Hepatocyte (in vitro differentiated cells): ENCODE results near the gene DDX5. TPM values are rescaled to one million over a fixed set of nuclear protein-coding genes. Genes with fewer than 3 reads are reported as not detected.

Source experiments
- DNase-seq: peaks from one replicate; pipeline ENCODE4 v3.0.0-alpha.2; 2016; ENCODE audit warnings: low spot score
- H2AFZ ChIP-seq: fragments of 200-600 bp; sonication (generic); 2 replicates; pipeline ENCODE4 v1.6.0; 2016; ENCODE audit warnings: antibody characterized with exemption, mild to moderate bottlenecking
- H3K27ac ChIP-seq: fragments of 200-600 bp; sonication (generic); 2 replicates; pipeline ENCODE4 v1.5.1; 2016; ENCODE audit warnings: mild to moderate bottlenecking
- H3K27me3 ChIP-seq: fragments of 200-600 bp; sonication (generic); 2 replicates; pipeline ENCODE4 v1.6.1; 2016
- H3K36me3 ChIP-seq: fragments of 200-600 bp; sonication (generic); replicated peaks from 2 replicates; pipeline ENCODE4 v1.5.1; 2016; ENCODE audit warnings: low read depth; ENCODE audit not compliant: insufficient read depth
- H3K4me1 ChIP-seq: fragments of 200-600 bp; sonication (generic); 2 replicates; pipeline ENCODE4 v1.5.1; 2016; ENCODE audit warnings: mild to moderate bottlenecking, moderate library complexity; ENCODE audit not compliant: insufficient read depth
- H3K4me2 ChIP-seq: fragments of 200-600 bp; sonication (generic); 2 replicates; pipeline ENCODE4 v1.6.0; 2016
- H3K4me3 ChIP-seq: fragments of 200-600 bp; sonication (generic); 2 replicates; pipeline ENCODE4 v1.5.1; 2016; ENCODE audit warnings: mild to moderate bottlenecking
- H3K79me2 ChIP-seq: fragments of 200-600 bp; sonication (generic); 2 replicates; pipeline ENCODE4 v1.6.0; 2017; ENCODE audit warnings: mild to moderate bottlenecking
- H3K9me2 ChIP-seq: fragments of 200-600 bp; sonication (generic); replicated peaks from 2 replicates; pipeline ENCODE4 v1.6.0; 2017; ENCODE audit warnings: mild to moderate bottlenecking; ENCODE audit not compliant: insufficient read depth
- H3K9me3 ChIP-seq: fragments of 200-600 bp; sonication (generic); 2 replicates; pipeline ENCODE4 v1.5.1; 2016; ENCODE audit warnings: low read depth, mild to moderate bottlenecking
- H4K20me1 ChIP-seq: fragments of 200-600 bp; sonication (generic); 2 replicates; pipeline ENCODE4 v1.6.0; 2016; ENCODE audit warnings: mild to moderate bottlenecking; ENCODE audit not compliant: insufficient read depth, poor library complexity, severe bottlenecking
- EZH2 ChIP-seq: fragments of 200-600 bp; sonication (generic); IDR thresholded peaks from 2 replicates; pipeline ENCODE4 v1.6.1; 2016; ENCODE audit warnings: antibody characterized with exemption, mild to moderate bottlenecking, borderline replicate concordance
- EZH2phosphoT487 ChIP-seq: fragments of 200-600 bp; sonication (generic); IDR thresholded peaks from one replicate; pipeline ENCODE4 v1.6.1; 2018; ENCODE audit warnings: antibody characterized with exemption, mild to moderate bottlenecking, low read depth, moderate library complexity; ENCODE audit not compliant: unreplicated experiment, severe bottlenecking
- WGBS: methylation state at CpG from one replicate; pipeline ENCODE4 v1.1.6; 2016; ENCODE audit warnings: low lambda C conversion rate; ENCODE audit errors: missing lambda C conversion rate; 5-methylcytosine and 5-hydroxymethylcytosine counted together
- polyA plus RNA-seq: library from polyadenylated mRNA; unstranded; fragments of >200 nt; fragmentation: Nextera tagmentation; extraction: Ambion mirVana; gene quantifications from 2 replicates; pipeline ENCODE4 v1.2.1, GENCODE V29; 2016
- total RNA-seq: library from RNA; depleted of rRNA; stranded (reverse); fragments of >200 nt; gene quantifications from 2 replicates; pipeline ENCODE4 v1.2.3, GENCODE V29; 2014
- TF ChIP-seq, protein P1 (sequence below): fragments of 200-600 bp; sonication (generic); IDR thresholded peaks from 2 replicates; pipeline ENCODE4 v1.5.1; 2016; ENCODE audit warnings: antibody characterized with exemption, mild to moderate bottlenecking; ENCODE audit not compliant: poor library complexity

The DDX5 gene
- total and polyA plus RNA-seq, 2 experiments from 2014 or later: 513 to 786 TPM

DNA sequence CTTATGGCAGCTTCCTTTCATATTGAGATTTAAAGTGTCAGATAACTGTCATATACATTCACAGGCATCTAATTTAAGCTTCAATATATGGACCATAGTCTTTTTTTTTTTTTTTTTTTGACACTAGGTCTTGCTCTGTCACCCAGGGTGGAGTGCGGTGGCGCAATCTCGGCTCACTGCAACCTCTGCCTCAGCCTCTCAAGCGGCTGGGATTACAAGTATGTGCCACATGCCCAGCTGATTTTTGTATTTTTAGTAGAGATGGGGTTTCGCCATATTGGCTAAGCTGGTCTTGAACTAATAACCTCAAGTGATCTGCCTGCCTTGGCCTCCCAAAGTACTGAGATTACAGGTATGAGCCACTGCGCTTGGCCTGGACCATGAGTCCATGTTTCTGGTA, 14.3 kb upstream of the DDX5 start:
- DNase-seq: no peak
- H4K20me1 ChIP-seq: no peaks in the 10 kb centered on the region
- H3K4me1 ChIP-seq: no peaks in the 10 kb centered on the region
- no peak overlapping the region for H3K4me2 ChIP-seq
- H3K4me3 ChIP-seq: no peak overlapping the region
- H3K9me3 ChIP-seq: no peaks in the 10 kb centered on the region
- no peak overlapping the region for H2AFZ ChIP-seq
- peaks cover 14% of the 10 kb centered on the region for H3K36me3 ChIP-seq
- H3K9me2 ChIP-seq: no peaks in the 10 kb centered on the region
- over 99% methylated on average over 6 of the region's 6 CpGs for WGBS
- peaks cover 20% of the 10 kb centered on the region for H3K79me2 ChIP-seq
- no peaks in the 10 kb centered on the region for H3K27me3 ChIP-seq
- no peak overlapping the region for H3K27ac ChIP-seq
- TF ChIP-seq EZH2phosphoT487 (no peak), EZH2 (no peak)
- TF ChIP-seq, protein P1, sequence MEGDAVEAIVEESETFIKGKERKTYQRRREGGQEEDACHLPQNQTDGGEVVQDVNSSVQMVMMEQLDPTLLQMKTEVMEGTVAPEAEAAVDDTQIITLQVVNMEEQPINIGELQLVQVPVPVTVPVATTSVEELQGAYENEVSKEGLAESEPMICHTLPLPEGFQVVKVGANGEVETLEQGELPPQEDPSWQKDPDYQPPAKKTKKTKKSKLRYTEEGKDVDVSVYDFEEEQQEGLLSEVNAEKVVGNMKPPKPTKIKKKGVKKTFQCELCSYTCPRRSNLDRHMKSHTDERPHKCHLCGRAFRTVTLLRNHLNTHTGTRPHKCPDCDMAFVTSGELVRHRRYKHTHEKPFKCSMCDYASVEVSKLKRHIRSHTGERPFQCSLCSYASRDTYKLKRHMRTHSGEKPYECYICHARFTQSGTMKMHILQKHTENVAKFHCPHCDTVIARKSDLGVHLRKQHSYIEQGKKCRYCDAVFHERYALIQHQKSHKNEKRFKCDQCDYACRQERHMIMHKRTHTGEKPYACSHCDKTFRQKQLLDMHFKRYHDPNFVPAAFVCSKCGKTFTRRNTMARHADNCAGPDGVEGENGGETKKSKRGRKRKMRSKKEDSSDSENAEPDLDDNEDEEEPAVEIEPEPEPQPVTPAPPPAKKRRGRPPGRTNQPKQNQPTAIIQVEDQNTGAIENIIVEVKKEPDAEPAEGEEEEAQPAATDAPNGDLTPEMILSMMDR: no peak

DNA sequence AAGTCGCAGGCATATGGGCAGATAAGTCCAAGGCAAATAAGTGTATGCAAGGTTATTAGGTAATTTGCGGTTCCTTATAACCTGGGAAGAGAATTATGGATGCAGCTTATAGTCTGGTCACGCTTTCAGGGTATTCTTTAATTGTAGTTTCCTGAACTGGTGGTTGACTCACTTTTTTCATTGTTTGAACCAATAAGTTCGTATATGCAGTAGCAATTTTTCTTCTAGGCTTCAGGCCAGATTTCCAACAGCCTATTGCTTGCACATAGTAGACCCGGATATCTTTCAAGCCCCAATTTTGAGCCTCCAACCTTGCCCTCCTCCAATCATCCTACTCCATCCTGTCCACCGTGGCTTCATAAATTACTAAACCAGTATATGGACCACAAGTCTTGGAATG, 13.5 kb upstream of the DDX5 start:
- Histone ChIP-seq H2AFZ (no peak overlapping the region), H3K9me3 (no peaks in the 10 kb centered on the region), H3K27ac (no peak overlapping the region), H3K4me3 (no peak overlapping the region), H3K36me3 (peaks cover 16% of the 10 kb centered on the region), H3K4me2 (no peak overlapping the region), H4K20me1 (peaks cover under 1% of the 10 kb centered on the region), H3K9me2 (no peaks in the 10 kb centered on the region), H3K27me3 (no peaks in the 10 kb centered on the region), H3K79me2 (peaks cover 26% of the 10 kb centered on the region), H3K4me1 (no peaks in the 10 kb centered on the region)
- no peak for TF ChIP-seq EZH2
- TF ChIP-seq, protein P1: no peak
- DNase-seq: no peak
- WGBS: 93% methylated on average over 6 of the region's 6 CpGs

DNA sequence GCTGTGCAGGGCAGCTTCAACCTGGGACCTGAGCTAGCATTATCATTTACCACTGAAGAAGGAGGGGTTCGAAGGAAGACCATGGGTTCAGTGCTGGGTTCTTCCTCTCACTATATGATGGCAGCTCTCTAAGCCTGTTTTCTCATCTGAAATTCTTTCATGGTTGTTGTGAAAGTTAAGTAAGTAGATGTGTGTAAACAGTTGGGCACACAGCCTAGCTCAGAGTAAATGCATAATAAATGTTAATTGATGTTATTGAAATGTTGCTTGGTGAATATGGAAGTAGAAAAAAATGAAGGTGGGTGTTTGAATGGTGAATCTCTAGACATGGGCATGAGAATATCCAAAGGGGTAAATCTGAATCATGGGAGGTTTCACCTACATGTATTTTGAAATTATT, 9.7 kb upstream of the DDX5 start:
- Histone ChIP-seq H4K20me1 (peaks cover 14% of the 10 kb centered on the region), H3K36me3 (peaks cover 10% of the 10 kb centered on the region)

More for the DNA sequence above, 9.7 kb upstream of the DDX5 start:
- peaks cover 43% of the 10 kb centered on the region for H3K79me2 ChIP-seq
- H3K27ac ChIP-seq: no peak overlapping the region
- no peak overlapping the region for H2AFZ ChIP-seq
- WGBS: 93% methylated on average over 1 of the region's 1 CpG
- H3K9me3 ChIP-seq: no peaks in the 10 kb centered on the region
- H3K4me1 ChIP-seq: no peaks in the 10 kb centered on the region
- H3K4me2 ChIP-seq: no peak overlapping the region
- DNase-seq: no peak
- TF ChIP-seq EZH2phosphoT487: no peak
- no peak for TF ChIP-seq EZH2
- TF ChIP-seq, protein P1: no peak
- H3K4me3 ChIP-seq: no peak overlapping the region
- H3K9me2 ChIP-seq: no peaks in the 10 kb centered on the region
- no peaks in the 10 kb centered on the region for H3K27me3 ChIP-seq
